Spleen (tissue), 7 donors: ENCODE measurements around the gene LIF.

Experiments
- POLR2A ChIP-seq, 3 donors: fragments of 450-650 bp; IDR thresholded peaks; one replicate each; pipeline ENCODE4 v1.5.1; 2017; ENCODE audit warnings: antibody characterized with exemption in 3 of 3, mild to moderate bottlenecking in 1 of 3
- TF ChIP-seq, protein P1 (sequence below), 11 experiments: fragments of 200-600 bp in 7 of 11; fragments of 450-650 bp in 4 of 11; sonication (generic) in 4 of 11; IDR thresholded peaks in 8 of 11; conservative IDR thresholded peaks in 3 of 11; 1 replicate in 7 of 11; 2 replicates in 4 of 11; pipeline versions ENCODE4 v1.4.0 to v1.8.0; 2016 to 2021; ENCODE audit warnings: antibody characterized with exemption in 11 of 11, inconsistent platforms in 4 of 11, mild to moderate bottlenecking in 1 of 11
- donor health status: DM: no; HTN: no; CAD: no; lungs with moderate emphysema.
- donor health status: DM: no; HTN: no; CAD: no.
- donor health status: DM: no; HTN: no; CAD: no.

GRCh38 chr22:30201945-30202344 lies 44.6 kb downstream of the LIF start:
- TF ChIP-seq, protein P1, sequence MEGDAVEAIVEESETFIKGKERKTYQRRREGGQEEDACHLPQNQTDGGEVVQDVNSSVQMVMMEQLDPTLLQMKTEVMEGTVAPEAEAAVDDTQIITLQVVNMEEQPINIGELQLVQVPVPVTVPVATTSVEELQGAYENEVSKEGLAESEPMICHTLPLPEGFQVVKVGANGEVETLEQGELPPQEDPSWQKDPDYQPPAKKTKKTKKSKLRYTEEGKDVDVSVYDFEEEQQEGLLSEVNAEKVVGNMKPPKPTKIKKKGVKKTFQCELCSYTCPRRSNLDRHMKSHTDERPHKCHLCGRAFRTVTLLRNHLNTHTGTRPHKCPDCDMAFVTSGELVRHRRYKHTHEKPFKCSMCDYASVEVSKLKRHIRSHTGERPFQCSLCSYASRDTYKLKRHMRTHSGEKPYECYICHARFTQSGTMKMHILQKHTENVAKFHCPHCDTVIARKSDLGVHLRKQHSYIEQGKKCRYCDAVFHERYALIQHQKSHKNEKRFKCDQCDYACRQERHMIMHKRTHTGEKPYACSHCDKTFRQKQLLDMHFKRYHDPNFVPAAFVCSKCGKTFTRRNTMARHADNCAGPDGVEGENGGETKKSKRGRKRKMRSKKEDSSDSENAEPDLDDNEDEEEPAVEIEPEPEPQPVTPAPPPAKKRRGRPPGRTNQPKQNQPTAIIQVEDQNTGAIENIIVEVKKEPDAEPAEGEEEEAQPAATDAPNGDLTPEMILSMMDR (IDR thresholded peaks at IDR 0.05 in 8 of 11, conservative IDR thresholded peaks at IDR 0.05 in 3 of 11): no peak
- no peak for TF ChIP-seq POLR2A (IDR thresholded peaks at IDR 0.05)
